ENCODE measurements around the gene SP1. TPM values are rescaled to one million over a fixed set of nuclear protein-coding genes. Genes with fewer than 3 reads are reported as not detected.
"Not testable (repeated sequence)": the region's sequence is repeated elsewhere in the genome, so short reads cannot be mapped to it uniquely, and the experiment has no call there.

The SP1 gene
- total RNA-seq, 1 experiment from 2014 or later = 76.8 TPM

- H3K9ac ChIP-seq (ENCODE audit: extremely low read depth, insufficient read length, low read length) = no peak overlapping the region
- no peaks in the 10 kb centered on the region for H4K20me1 ChIP-seq (ENCODE audit: control insufficient read depth, insufficient read depth, insufficient read length)
- H3T11ph ChIP-seq (ENCODE audit: low read length) = no peak overlapping the region
- Mint-ChIP-seq H3K27me3 (ENCODE audit: low read depth) (peaks cover 2% of the 10 kb centered on the region; the same call in 1 of the 2 replicates), H3K4me3 (no peak overlapping the region), H3K4me1 (peaks cover 27 to 38% of the 10 kb centered on the region in 2 experiments), H3K27ac (no peak overlapping the region; a peak in 1 of 7 replicates), H3K9me3 (no peaks in the 10 kb centered on the region; a peak in 1 of 5 replicates), H3K36me3 (ENCODE audit: insufficient read depth in 1 of 3, low read depth in 3 of 3) (no peaks in the 10 kb centered on the region)
- WGBS (ENCODE audit: extremely low coverage, insufficient read length, low lambda C conversion rate) = no CpG with 5 or more reads among the region's 2 CpGs
- H4K5ac ChIP-seq (ENCODE audit: insufficient read length, low read depth, low read length) = no peak overlapping the region
- H2BK15ac ChIP-seq (ENCODE audit: low read depth, low read length) = no peak overlapping the region
- H3K14ac ChIP-seq (ENCODE audit: insufficient read depth, low read length) = no peak overlapping the region
- no peaks in the 10 kb centered on the region for H3K9me3 ChIP-seq (ENCODE audit: control insufficient read depth, low read depth, low read length)
- H2BK120ac ChIP-seq (ENCODE audit: low read depth, low read length, poor library complexity, severe bottlenecking) = no peak overlapping the region
- H3K27ac ChIP-seq (ENCODE audit: insufficient read length, low read depth, low read length) = no peak overlapping the region
- peak overlapping the region; percentile 83 for H2BK20ac ChIP-seq (ENCODE audit: low read depth, low read length, poor library complexity, severe bottlenecking)
- H3K79me1 ChIP-seq (ENCODE audit: insufficient read depth, low read depth, low read length, poor library complexity, severe bottlenecking) = no peaks in the 10 kb centered on the region
- H3K27me3 ChIP-seq (ENCODE audit: insufficient read depth, low read length) = no peaks in the 10 kb centered on the region
- no peak overlapping the region for H3K18ac ChIP-seq (ENCODE audit: insufficient read length, low read depth, low read length)
- no peaks in the 10 kb centered on the region; the same call in 1 of the 2 replicates for H3K4me1 ChIP-seq (ENCODE audit: insufficient read depth, low read length)
- no peak overlapping the region for H4K8ac ChIP-seq (replicated peaks; ENCODE audit: insufficient read length, low read depth, low read length)
- no peak overlapping the region for H2AK5ac ChIP-seq (ENCODE audit: insufficient read length, low read length)
- H3K23ac ChIP-seq (ENCODE audit: insufficient read length, low read depth, low read length) = no peak overlapping the region
- H3K4ac ChIP-seq (ENCODE audit: low read depth, low read length) = no peak overlapping the region
- no peak overlapping the region for H2BK12ac ChIP-seq (ENCODE audit: insufficient read length, low read depth, low read length)
- no peak overlapping the region for H2AFZ ChIP-seq (ENCODE audit: low read length)
- no peak overlapping the region for H3K56ac ChIP-seq (ENCODE audit: insufficient read length, low read depth, low read length)
- H4K91ac ChIP-seq (ENCODE audit: insufficient read length, low read depth, low read length) = no peak overlapping the region
- no peak for TF ChIP-seq CTCF (conservative IDR thresholded peaks at IDR 0.05)
- no peaks in the 10 kb centered on the region for H3K23me2 ChIP-seq (ENCODE audit: insufficient read length, low read depth, low read length, poor library complexity, severe bottlenecking)
- H3K79me2 ChIP-seq (ENCODE audit: insufficient read depth, low read length) = no peaks in the 10 kb centered on the region
- H2BK5ac ChIP-seq (ENCODE audit: insufficient read length, low read length) = no peak overlapping the region
- H3K4me2 ChIP-seq (ENCODE audit: insufficient read depth, insufficient read length, low read length) = no peak overlapping the region
- no peak for DNase-seq
Observed at GRCh38 chr12:53419756-53420155, 39.8 kb downstream of the SP1 start.

GRCh38 chr12:53422247-53422646 lies 42.3 kb downstream of the SP1 start:
- not testable (repeated sequence) for H3K18ac ChIP-seq (ENCODE audit: insufficient read length, low read depth, low read length); H2AFZ ChIP-seq (ENCODE audit: low read length); H4K91ac ChIP-seq (ENCODE audit: insufficient read length, low read depth, low read length); H3K79me1 ChIP-seq (ENCODE audit: insufficient read depth, low read depth, low read length, poor library complexity, severe bottlenecking); H3K9me3 ChIP-seq (ENCODE audit: control insufficient read depth, low read depth, low read length); H3K9me3 Mint-ChIP-seq; H3K4ac ChIP-seq (ENCODE audit: low read depth, low read length); H3K4me3 Mint-ChIP-seq; H3K27ac Mint-ChIP-seq; H3T11ph ChIP-seq (ENCODE audit: low read length); H3K4me2 ChIP-seq (ENCODE audit: insufficient read depth, insufficient read length, low read length); H2BK12ac ChIP-seq (ENCODE audit: insufficient read length, low read depth, low read length); H2BK5ac ChIP-seq (ENCODE audit: insufficient read length, low read length); H3K27ac ChIP-seq (ENCODE audit: insufficient read length, low read depth, low read length); H3K23ac ChIP-seq (ENCODE audit: insufficient read length, low read depth, low read length); H4K5ac ChIP-seq (ENCODE audit: insufficient read length, low read depth, low read length); H3K9ac ChIP-seq (ENCODE audit: extremely low read depth, insufficient read length, low read length); H3K36me3 Mint-ChIP-seq (ENCODE audit: insufficient read depth in 1 of 3, low read depth in 3 of 3); H4K8ac ChIP-seq (replicated peaks; ENCODE audit: insufficient read length, low read depth, low read length); H3K4me1 ChIP-seq (ENCODE audit: insufficient read depth, low read length); H2AK5ac ChIP-seq (ENCODE audit: insufficient read length, low read length); H2BK120ac ChIP-seq (ENCODE audit: low read depth, low read length, poor library complexity, severe bottlenecking); H3K27me3 ChIP-seq (ENCODE audit: insufficient read depth, low read length); H3K79me2 ChIP-seq (ENCODE audit: insufficient read depth, low read length); H2BK15ac ChIP-seq (ENCODE audit: low read depth, low read length); H3K14ac ChIP-seq (ENCODE audit: insufficient read depth, low read length); H3K56ac ChIP-seq (ENCODE audit: insufficient read length, low read depth, low read length); H2BK20ac ChIP-seq (ENCODE audit: low read depth, low read length, poor library complexity, severe bottlenecking); DNase-seq; H4K20me1 ChIP-seq (ENCODE audit: control insufficient read depth, insufficient read depth, insufficient read length); H3K27me3 Mint-ChIP-seq (ENCODE audit: low read depth); H3K23me2 ChIP-seq (ENCODE audit: insufficient read length, low read depth, low read length, poor library complexity, severe bottlenecking)
- H3K4me1 Mint-ChIP-seq = peaks cover 12 to 26% of the 10 kb centered on the region in 2 experiments
- no CpG with 5 or more reads among the region's 12 CpGs for WGBS (ENCODE audit: extremely low coverage, insufficient read length, low lambda C conversion rate)

All from H9 (cell line).